ENCODE data around the gene SETD2.

DNA sequence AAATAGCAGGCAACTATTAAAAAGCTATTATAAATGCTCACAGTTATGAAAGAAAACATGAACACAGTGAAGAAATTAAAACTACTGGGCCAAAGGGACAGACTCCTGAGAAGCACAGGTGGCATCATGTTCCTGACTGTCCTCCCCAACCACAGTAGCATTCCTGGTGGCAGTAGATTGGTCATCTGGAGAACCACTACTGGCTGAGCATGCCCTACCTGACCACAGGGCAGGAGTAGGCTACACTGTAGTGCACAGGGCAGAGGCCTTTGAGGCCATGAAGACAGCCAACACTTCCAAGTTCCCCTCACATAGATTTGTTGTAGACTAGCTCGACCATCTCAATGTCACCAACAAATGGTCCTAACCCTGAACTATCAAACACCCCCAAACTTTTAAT lies 135.2 kb downstream of the SETD2 start:
- TF ChIP-seq, protein P1, sequence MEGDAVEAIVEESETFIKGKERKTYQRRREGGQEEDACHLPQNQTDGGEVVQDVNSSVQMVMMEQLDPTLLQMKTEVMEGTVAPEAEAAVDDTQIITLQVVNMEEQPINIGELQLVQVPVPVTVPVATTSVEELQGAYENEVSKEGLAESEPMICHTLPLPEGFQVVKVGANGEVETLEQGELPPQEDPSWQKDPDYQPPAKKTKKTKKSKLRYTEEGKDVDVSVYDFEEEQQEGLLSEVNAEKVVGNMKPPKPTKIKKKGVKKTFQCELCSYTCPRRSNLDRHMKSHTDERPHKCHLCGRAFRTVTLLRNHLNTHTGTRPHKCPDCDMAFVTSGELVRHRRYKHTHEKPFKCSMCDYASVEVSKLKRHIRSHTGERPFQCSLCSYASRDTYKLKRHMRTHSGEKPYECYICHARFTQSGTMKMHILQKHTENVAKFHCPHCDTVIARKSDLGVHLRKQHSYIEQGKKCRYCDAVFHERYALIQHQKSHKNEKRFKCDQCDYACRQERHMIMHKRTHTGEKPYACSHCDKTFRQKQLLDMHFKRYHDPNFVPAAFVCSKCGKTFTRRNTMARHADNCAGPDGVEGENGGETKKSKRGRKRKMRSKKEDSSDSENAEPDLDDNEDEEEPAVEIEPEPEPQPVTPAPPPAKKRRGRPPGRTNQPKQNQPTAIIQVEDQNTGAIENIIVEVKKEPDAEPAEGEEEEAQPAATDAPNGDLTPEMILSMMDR (IDR thresholded peaks at IDR 0.05 in 4 of 5, conservative IDR thresholded peaks at IDR 0.05 in 1 of 5) = no peak
- TF ChIP-seq POLR2A (IDR thresholded peaks at IDR 0.05) = no peak

Measured in gastrocnemius medialis (tissue), 4 donors.